ENCODE data around the gene HS6ST2.

The HS6ST2 gene

GRCh38 chrX:132669142-132669541 lies 289.3 kb downstream of the HS6ST2 start:
- H3K27me3 ChIP-seq (ENCODE audit: control insufficient read depth in 2 of 2, insufficient read depth in 2 of 2, low read length in 2 of 2) = peaks cover 2 to 11% of the 10 kb centered on the region in 2 donors
- no peaks in the 10 kb centered on the region for H3K4me1 ChIP-seq (ENCODE audit: control insufficient read depth in 2 of 2, insufficient read depth in 2 of 2, low read length in 2 of 2)
- H3K9me3 ChIP-seq (ENCODE audit: control insufficient read depth in 2 of 2, low read length in 2 of 2) = no peaks in the 10 kb centered on the region
- no peak overlapping the region for H3K27ac ChIP-seq (ENCODE audit: low read depth in 2 of 2, low read length in 2 of 2)
- no peaks in the 10 kb centered on the region for H3K36me3 ChIP-seq (ENCODE audit: control insufficient read depth in 2 of 2, insufficient read depth in 2 of 2, low read length in 2 of 2)
- no peak overlapping the region for H3K4me3 ChIP-seq (ENCODE audit: low read length in 2 of 2)
- no peak overlapping the region for H3K9ac ChIP-seq (ENCODE audit: low read depth in 1 of 2, low read length in 2 of 2)

GRCh38 chrX:132668178-132668577 lies 290.3 kb downstream of the HS6ST2 start:
- Histone ChIP-seq H3K27ac (ENCODE audit: low read depth in 2 of 2, low read length in 2 of 2) (no peak overlapping the region), H3K27me3 (ENCODE audit: control insufficient read depth in 2 of 2, insufficient read depth in 2 of 2, low read length in 2 of 2) (peaks cover 2 to 11% of the 10 kb centered on the region in 2 donors), H3K36me3 (ENCODE audit: control insufficient read depth in 2 of 2, insufficient read depth in 2 of 2, low read length in 2 of 2) (no peaks in the 10 kb centered on the region), H3K4me3 (ENCODE audit: low read length in 2 of 2) (no peak overlapping the region), H3K9ac (ENCODE audit: low read depth in 1 of 2, low read length in 2 of 2) (no peak overlapping the region), H3K4me1 (ENCODE audit: control insufficient read depth in 2 of 2, insufficient read depth in 2 of 2, low read length in 2 of 2) (no peaks in the 10 kb centered on the region), H3K9me3 (ENCODE audit: control insufficient read depth in 2 of 2, low read length in 2 of 2) (no peaks in the 10 kb centered on the region)

DNA sequence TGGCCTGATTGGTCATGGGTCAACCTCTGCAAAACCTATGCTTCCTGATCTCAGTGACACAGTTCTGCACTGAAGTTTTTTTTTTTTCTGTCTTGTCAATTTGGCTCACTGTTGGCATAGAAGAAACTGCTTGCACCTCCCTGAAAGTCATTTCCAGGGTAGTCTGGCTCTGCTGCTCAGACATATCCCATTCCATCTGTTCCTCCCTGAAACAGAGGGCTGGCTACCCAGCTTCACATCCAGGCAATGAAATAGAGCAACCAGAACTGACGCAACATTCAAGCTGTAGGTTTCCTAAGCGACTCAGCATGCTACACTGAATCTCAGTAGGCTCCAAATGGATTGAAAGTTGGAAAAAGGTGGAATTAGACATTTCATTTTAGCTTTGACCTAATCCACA lies 292.8 kb downstream of the HS6ST2 start:
- H3K4me1 ChIP-seq (ENCODE audit: control insufficient read depth in 2 of 2, insufficient read depth in 2 of 2, low read length in 2 of 2) = no peaks in the 10 kb centered on the region
- H3K36me3 ChIP-seq (ENCODE audit: control insufficient read depth in 2 of 2, insufficient read depth in 2 of 2, low read length in 2 of 2) = no peaks in the 10 kb centered on the region
- H3K27me3 ChIP-seq (ENCODE audit: control insufficient read depth in 2 of 2, insufficient read depth in 2 of 2, low read length in 2 of 2) = peaks cover 5 to 6% of the 10 kb centered on the region in 2 donors
- H3K9ac ChIP-seq (ENCODE audit: low read depth in 1 of 2, low read length in 2 of 2) = no peak overlapping the region
- H3K9me3 ChIP-seq (ENCODE audit: control insufficient read depth in 2 of 2, low read length in 2 of 2) = no peaks in the 10 kb centered on the region
- H3K27ac ChIP-seq (ENCODE audit: low read depth in 2 of 2, low read length in 2 of 2) = no peak overlapping the region
- no peak overlapping the region for H3K4me3 ChIP-seq (ENCODE audit: low read length in 2 of 2)

GRCh38 chrX:132664273-132664672 lies 294.2 kb downstream of the HS6ST2 start:
- Histone ChIP-seq H3K27me3 (ENCODE audit: control insufficient read depth in 2 of 2, insufficient read depth in 2 of 2, low read length in 2 of 2) (peaks cover 5 to 6% of the 10 kb centered on the region in 2 donors), H3K36me3 (ENCODE audit: control insufficient read depth in 2 of 2, insufficient read depth in 2 of 2, low read length in 2 of 2) (no peaks in the 10 kb centered on the region), H3K9ac (ENCODE audit: low read depth in 1 of 2, low read length in 2 of 2) (no peak overlapping the region), H3K4me3 (ENCODE audit: low read length in 2 of 2) (no peak overlapping the region), H3K4me1 (ENCODE audit: control insufficient read depth in 2 of 2, insufficient read depth in 2 of 2, low read length in 2 of 2) (no peaks in the 10 kb centered on the region), H3K9me3 (ENCODE audit: control insufficient read depth in 2 of 2, low read length in 2 of 2) (no peaks in the 10 kb centered on the region), H3K27ac (ENCODE audit: low read depth in 2 of 2, low read length in 2 of 2) (no peak overlapping the region)

DNA sequence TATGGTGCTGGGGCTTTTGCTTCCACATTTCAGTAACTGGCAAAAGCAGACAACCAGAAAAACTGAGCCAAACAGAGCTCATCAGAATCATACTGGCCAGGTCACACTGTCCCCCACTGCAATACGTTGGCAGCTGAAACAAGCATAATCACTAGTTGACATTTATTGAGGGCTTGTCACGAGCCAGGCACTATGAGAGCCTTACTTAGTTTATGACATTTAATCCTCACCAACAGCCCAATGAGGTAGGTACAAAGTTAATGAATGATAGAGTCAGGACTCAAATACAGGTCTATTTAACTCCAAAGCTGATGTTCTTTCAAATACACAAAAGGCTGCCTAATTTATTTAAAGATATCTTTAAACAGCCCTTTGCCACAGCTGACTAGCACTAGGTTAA lies 295.6 kb downstream of the HS6ST2 start:
- H3K27me3 ChIP-seq (ENCODE audit: control insufficient read depth in 2 of 2, insufficient read depth in 2 of 2, low read length in 2 of 2) = peaks cover 0 to 5% of the 10 kb centered on the region in 2 donors

DNA sequence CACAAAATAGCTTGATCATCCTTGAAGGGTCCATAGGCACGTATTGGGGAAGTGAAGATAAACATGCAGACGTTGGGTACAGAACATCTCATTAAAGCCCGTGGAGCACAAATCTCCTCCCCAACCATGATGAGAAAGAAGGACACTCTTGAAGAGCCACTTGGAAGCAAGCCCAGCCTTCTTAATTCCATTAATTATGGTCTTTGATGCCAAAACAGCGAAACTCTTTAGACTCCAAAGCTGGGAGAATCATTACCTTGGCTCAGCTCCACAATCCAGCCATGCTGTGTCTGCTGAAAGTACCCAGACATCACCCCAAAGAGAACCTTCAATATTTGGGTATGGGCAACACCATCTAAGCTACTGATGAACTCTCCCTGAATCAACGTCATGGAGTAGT lies 300.6 kb downstream of the HS6ST2 start:
- Histone ChIP-seq H3K36me3 (ENCODE audit: control insufficient read depth in 2 of 2, insufficient read depth in 2 of 2, low read length in 2 of 2) (no peaks in the 10 kb centered on the region), H3K9ac (ENCODE audit: low read depth in 1 of 2, low read length in 2 of 2) (no peak overlapping the region), H3K9me3 (ENCODE audit: control insufficient read depth in 2 of 2, low read length in 2 of 2) (no peaks in the 10 kb centered on the region), H3K27me3 (ENCODE audit: control insufficient read depth in 2 of 2, insufficient read depth in 2 of 2, low read length in 2 of 2) (peaks cover 6 to 9% of the 10 kb centered on the region in 2 donors), H3K4me1 (ENCODE audit: control insufficient read depth in 2 of 2, insufficient read depth in 2 of 2, low read length in 2 of 2) (no peaks in the 10 kb centered on the region), H3K27ac (ENCODE audit: low read depth in 2 of 2, low read length in 2 of 2) (no peak overlapping the region), H3K4me3 (ENCODE audit: low read length in 2 of 2) (no peak overlapping the region)

More for the DNA sequence above, 295.6 kb downstream of the HS6ST2 start:
- H3K4me1 ChIP-seq (ENCODE audit: control insufficient read depth in 2 of 2, insufficient read depth in 2 of 2, low read length in 2 of 2) = no peaks in the 10 kb centered on the region
- no peaks in the 10 kb centered on the region for H3K36me3 ChIP-seq (ENCODE audit: control insufficient read depth in 2 of 2, insufficient read depth in 2 of 2, low read length in 2 of 2)
- no peak overlapping the region for H3K4me3 ChIP-seq (ENCODE audit: low read length in 2 of 2)
- H3K9ac ChIP-seq (ENCODE audit: low read depth in 1 of 2, low read length in 2 of 2) = no peak overlapping the region
- H3K27ac ChIP-seq (ENCODE audit: low read depth in 2 of 2, low read length in 2 of 2) = no peak overlapping the region
- no peaks in the 10 kb centered on the region for H3K9me3 ChIP-seq (ENCODE audit: control insufficient read depth in 2 of 2, low read length in 2 of 2)

- Histone ChIP-seq H3K9ac (ENCODE audit: low read depth in 1 of 2, low read length in 2 of 2) (no peak overlapping the region), H3K4me3 (ENCODE audit: low read length in 2 of 2) (no peak overlapping the region), H3K4me1 (ENCODE audit: control insufficient read depth in 2 of 2, insufficient read depth in 2 of 2, low read length in 2 of 2) (no peaks in the 10 kb centered on the region), H3K27me3 (ENCODE audit: control insufficient read depth in 2 of 2, insufficient read depth in 2 of 2, low read length in 2 of 2) (peaks cover 8 to 10% of the 10 kb centered on the region in 2 donors), H3K36me3 (ENCODE audit: control insufficient read depth in 2 of 2, insufficient read depth in 2 of 2, low read length in 2 of 2) (no peaks in the 10 kb centered on the region), H3K9me3 (ENCODE audit: control insufficient read depth in 2 of 2, low read length in 2 of 2) (no peaks in the 10 kb centered on the region), H3K27ac (ENCODE audit: low read depth in 2 of 2, low read length in 2 of 2) (no peak overlapping the region)
These were observed 305.6 kb downstream of the HS6ST2 start for GRCh38 chrX:132652871-132653270.

DNA sequence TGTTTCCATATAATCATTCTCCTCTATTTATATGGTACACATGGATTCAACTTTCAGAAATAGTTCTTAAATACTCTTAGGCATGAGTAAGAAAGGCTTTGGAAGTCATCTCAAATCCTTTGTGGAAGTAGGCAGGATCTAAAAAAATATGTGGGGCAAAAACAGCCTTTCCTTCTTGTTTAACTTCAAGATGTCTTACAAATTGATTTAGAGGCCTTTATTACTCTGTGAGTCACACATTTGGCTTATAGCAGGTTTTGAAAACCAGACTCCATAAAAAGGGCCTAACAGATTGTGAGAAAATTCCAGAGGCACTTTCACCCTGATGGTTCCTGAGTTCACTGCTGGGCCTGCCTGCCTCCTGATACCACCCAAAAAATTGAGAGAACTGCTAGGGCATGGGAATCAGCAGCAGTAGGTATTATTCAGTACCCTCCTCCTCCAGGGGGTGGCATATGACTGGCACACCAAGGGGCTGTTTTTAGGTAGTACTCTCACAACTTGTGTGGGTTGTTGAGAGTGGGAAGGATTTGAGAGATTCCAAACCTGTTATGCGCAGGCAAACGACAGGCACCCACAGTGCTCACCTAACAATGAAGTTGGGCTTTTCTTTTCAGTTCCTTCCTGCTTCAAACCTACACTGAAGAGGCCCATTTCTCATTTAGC lies 306.9 kb downstream of the HS6ST2 start:
- Histone ChIP-seq H3K9ac (ENCODE audit: low read depth in 1 of 2, low read length in 2 of 2) (no peak overlapping the region), H3K27ac (ENCODE audit: low read depth in 2 of 2, low read length in 2 of 2) (no peak overlapping the region), H3K9me3 (ENCODE audit: control insufficient read depth in 2 of 2, low read length in 2 of 2) (no peaks in the 10 kb centered on the region), H3K4me3 (ENCODE audit: low read length in 2 of 2) (no peak overlapping the region), H3K27me3 (ENCODE audit: control insufficient read depth in 2 of 2, insufficient read depth in 2 of 2, low read length in 2 of 2) (peaks cover 7 to 13% of the 10 kb centered on the region in 2 donors), H3K4me1 (ENCODE audit: control insufficient read depth in 2 of 2, insufficient read depth in 2 of 2, low read length in 2 of 2) (no peaks in the 10 kb centered on the region), H3K36me3 (ENCODE audit: control insufficient read depth in 2 of 2, insufficient read depth in 2 of 2, low read length in 2 of 2) (no peaks in the 10 kb centered on the region)

DNA sequence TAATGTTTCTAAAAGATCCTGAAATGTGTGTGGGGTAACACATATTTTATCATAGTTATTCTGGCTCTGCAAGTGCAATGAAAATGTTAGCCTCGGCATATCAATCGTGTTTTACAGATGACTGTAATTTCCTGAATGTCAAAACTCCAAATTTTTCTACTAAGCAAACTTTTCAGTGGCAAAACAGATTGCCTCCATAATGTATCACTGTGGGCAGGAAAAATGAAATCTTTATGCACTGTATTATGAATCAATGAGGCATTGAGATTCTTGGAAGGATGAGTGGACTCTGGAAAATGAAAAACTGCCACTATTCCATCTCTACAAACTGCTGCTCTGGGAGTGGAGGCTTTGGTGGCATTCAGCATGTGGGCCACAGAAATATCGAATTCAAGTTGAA lies 309.5 kb downstream of the HS6ST2 start:
- H3K9me3 ChIP-seq (ENCODE audit: control insufficient read depth in 2 of 2, low read length in 2 of 2) = no peaks in the 10 kb centered on the region
- H3K36me3 ChIP-seq (ENCODE audit: control insufficient read depth in 2 of 2, insufficient read depth in 2 of 2, low read length in 2 of 2) = no peaks in the 10 kb centered on the region
- no peak overlapping the region for H3K4me3 ChIP-seq (ENCODE audit: low read length in 2 of 2)
- no peak overlapping the region for H3K9ac ChIP-seq (ENCODE audit: low read depth in 1 of 2, low read length in 2 of 2)
- no peaks in the 10 kb centered on the region for H3K4me1 ChIP-seq (ENCODE audit: control insufficient read depth in 2 of 2, insufficient read depth in 2 of 2, low read length in 2 of 2)
- H3K27me3 ChIP-seq (ENCODE audit: control insufficient read depth in 2 of 2, insufficient read depth in 2 of 2, low read length in 2 of 2) = peaks cover 7 to 12% of the 10 kb centered on the region in 2 donors
- H3K27ac ChIP-seq (ENCODE audit: low read depth in 2 of 2, low read length in 2 of 2) = no peak overlapping the region

DNA sequence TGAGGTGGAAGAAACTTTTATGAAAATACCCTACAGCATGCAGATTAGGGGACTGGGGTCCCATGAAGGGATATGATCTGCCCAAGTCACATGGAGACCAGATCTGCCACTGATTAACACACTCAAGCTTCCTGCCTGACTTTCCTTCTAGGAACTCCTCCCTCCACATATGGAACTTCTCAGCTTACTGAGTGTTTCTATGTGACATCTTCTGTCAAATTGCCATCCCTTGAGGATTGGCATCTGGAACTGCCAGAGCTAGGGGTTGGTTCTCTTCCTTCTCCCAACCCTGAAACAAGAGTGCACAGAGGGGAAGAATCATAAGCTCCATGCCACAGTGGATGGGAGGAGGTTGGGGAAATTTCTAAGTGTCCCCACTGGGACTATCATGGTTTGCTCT lies 319.0 kb downstream of the HS6ST2 start:
- no peaks in the 10 kb centered on the region for H3K4me1 ChIP-seq (ENCODE audit: control insufficient read depth in 2 of 2, insufficient read depth in 2 of 2, low read length in 2 of 2)
- peaks cover 4 to 18% of the 10 kb centered on the region in 2 donors for H3K27me3 ChIP-seq (ENCODE audit: control insufficient read depth in 2 of 2, insufficient read depth in 2 of 2, low read length in 2 of 2)
- H3K36me3 ChIP-seq (ENCODE audit: control insufficient read depth in 2 of 2, insufficient read depth in 2 of 2, low read length in 2 of 2) = no peaks in the 10 kb centered on the region
- H3K4me3 ChIP-seq (ENCODE audit: low read length in 2 of 2) = no peak overlapping the region
- no peak overlapping the region for H3K9ac ChIP-seq (ENCODE audit: low read depth in 1 of 2, low read length in 2 of 2)
- H3K27ac ChIP-seq (ENCODE audit: low read depth in 2 of 2, low read length in 2 of 2) = no peak overlapping the region
- peaks cover 0 to 4% of the 10 kb centered on the region in 2 donors for H3K9me3 ChIP-seq (ENCODE audit: control insufficient read depth in 2 of 2, low read length in 2 of 2)

Measured in mucosa of rectum (tissue), 2 donors.